H9 (cell line): ENCODE data around the gene ANKRD11. TPM values are rescaled to one million over a fixed set of nuclear protein-coding genes. Genes with fewer than 3 reads are reported as not detected.

Source experiments
- DNase-seq: peaks from one replicate; pipeline ENCODE4 v3.0.0-alpha.2; 2017
- H2AFZ ChIP-seq: one replicate; pipeline ENCODE4 v1.6.1; 2013; ENCODE audit warnings: mild to moderate bottlenecking, low read length, control low read depth, moderate library complexity
- H2AK5ac ChIP-seq: 2 replicates; pipeline ENCODE4 v1.6.1; 2013; ENCODE audit warnings: low read length, control low read depth, mixed read lengths; ENCODE audit not compliant: insufficient read length
- H2BK120ac ChIP-seq: one replicate; pipeline ENCODE4 v1.6.1; 2013; ENCODE audit warnings: low read depth, mild to moderate bottlenecking, low read length, control low read depth, inconsistent platforms; ENCODE audit not compliant: poor library complexity, severe bottlenecking
- H2BK12ac ChIP-seq: 2 replicates; pipeline ENCODE4 v1.6.1; 2013; ENCODE audit warnings: low read length, control low read depth, mixed read lengths, low read depth; ENCODE audit not compliant: insufficient read length
- H2BK15ac ChIP-seq: 2 replicates; pipeline ENCODE4 v1.6.1; 2013; ENCODE audit warnings: low read depth, low read length, control low read depth
- H2BK20ac ChIP-seq: one replicate; pipeline ENCODE4 v1.6.1; 2013; ENCODE audit warnings: low read depth, mild to moderate bottlenecking, low read length, control low read depth, inconsistent platforms; ENCODE audit not compliant: poor library complexity, severe bottlenecking
- H2BK5ac ChIP-seq: 2 replicates; pipeline ENCODE4 v1.6.1; 2013; ENCODE audit warnings: low read length, control low read depth, mixed read lengths; ENCODE audit not compliant: insufficient read length
- H3K14ac ChIP-seq: 2 replicates; pipeline ENCODE4 v1.6.1; 2013; ENCODE audit warnings: low read length, control low read depth; ENCODE audit not compliant: insufficient read depth
- H3K18ac ChIP-seq: 2 replicates; pipeline ENCODE4 v1.6.1; 2013; ENCODE audit warnings: low read depth, mild to moderate bottlenecking, mixed read lengths, low read length, control low read depth; ENCODE audit not compliant: insufficient read length
- H3K23ac ChIP-seq: 2 replicates; pipeline ENCODE4 v1.6.1; 2013; ENCODE audit warnings: low read length, control low read depth, mixed read lengths, low read depth; ENCODE audit not compliant: insufficient read length
- H3K23me2 ChIP-seq: 2 replicates; pipeline ENCODE4 v1.6.1; 2013; ENCODE audit warnings: low read depth, mild to moderate bottlenecking, mixed read lengths, low read length, control low read depth; ENCODE audit not compliant: insufficient read length, poor library complexity, severe bottlenecking
- H3K27ac ChIP-seq: 2 replicates; pipeline ENCODE4 v1.5.1; 2013; ENCODE audit warnings: low read length, control low read depth, mixed read lengths, low read depth; ENCODE audit not compliant: insufficient read length
- H3K27me3 ChIP-seq: 2 replicates; pipeline ENCODE4 v1.6.1; 2013; ENCODE audit warnings: low read length, control low read depth, inconsistent platforms; ENCODE audit not compliant: insufficient read depth
- H3K4ac ChIP-seq: 2 replicates; pipeline ENCODE4 v1.6.1; 2013; ENCODE audit warnings: low read depth, mild to moderate bottlenecking, control low read depth, inconsistent platforms, low read length, moderate library complexity
- H3K4me1 ChIP-seq: 2 replicates; pipeline ENCODE4 v1.6.1; 2013; ENCODE audit warnings: low read length, control low read depth, inconsistent platforms; ENCODE audit not compliant: insufficient read depth
- H3K4me2 ChIP-seq: 2 replicates; pipeline ENCODE4 v1.6.1; 2013; ENCODE audit warnings: low read length, control low read depth, mixed read lengths; ENCODE audit not compliant: insufficient read length, insufficient read depth
- H3K56ac ChIP-seq: 2 replicates; pipeline ENCODE4 v1.6.1; 2013; ENCODE audit warnings: low read depth, mild to moderate bottlenecking, mixed read lengths, low read length, control low read depth; ENCODE audit not compliant: insufficient read length
- H3K79me1 ChIP-seq: 2 replicates; pipeline ENCODE4 v1.6.1; 2013; ENCODE audit warnings: low read depth, mild to moderate bottlenecking, moderate library complexity, low read length, control low read depth, inconsistent platforms; ENCODE audit not compliant: insufficient read depth, poor library complexity, severe bottlenecking
- H3K79me2 ChIP-seq: 2 replicates; pipeline ENCODE4 v1.6.1; 2013; ENCODE audit warnings: low read length, control low read depth, inconsistent platforms; ENCODE audit not compliant: insufficient read depth
- H3K9ac ChIP-seq: 2 replicates; pipeline ENCODE4 v1.6.1; 2013; ENCODE audit warnings: low read length, control low read depth, mixed read lengths; ENCODE audit not compliant: insufficient read length; ENCODE audit errors: extremely low read depth
- H3K9me3 ChIP-seq: one replicate; pipeline ENCODE4 v1.6.1; 2013; ENCODE audit warnings: low read depth, low read length, inconsistent platforms; ENCODE audit not compliant: control insufficient read depth
- H3T11ph ChIP-seq: one replicate; pipeline ENCODE4 v1.6.1; 2013; ENCODE audit warnings: mild to moderate bottlenecking, low read length, control low read depth, inconsistent platforms
- H4K20me1 ChIP-seq: one replicate; pipeline ENCODE4 v1.6.1; 2013; ENCODE audit not compliant: control insufficient read depth, insufficient read length, insufficient read depth
- H4K5ac ChIP-seq: 2 replicates; pipeline ENCODE4 v1.6.1; 2013; ENCODE audit warnings: low read depth, mild to moderate bottlenecking, mixed read lengths, low read length, control low read depth; ENCODE audit not compliant: insufficient read length
- H4K8ac ChIP-seq: replicated peaks from 2 replicates; pipeline ENCODE4 v1.6.1; 2013; ENCODE audit warnings: low read length, control low read depth, mixed read lengths, low read depth; ENCODE audit not compliant: insufficient read length
- H4K91ac ChIP-seq: 2 replicates; pipeline ENCODE4 v1.6.1; 2013; ENCODE audit warnings: low read depth, mild to moderate bottlenecking, moderate library complexity, mixed read lengths, low read length, control low read depth; ENCODE audit not compliant: insufficient read length
- H3K27ac Mint-ChIP-seq, 3 experiments: 2 replicates in 2 of 3; 3 replicates in 1 of 3; pipeline ENCODE4 v1.8.0; 2020 to 2021; ENCODE audit warnings: mixed read lengths in 3 of 3, mild to moderate bottlenecking in 1 of 3, moderate library complexity in 1 of 3
- H3K27me3 Mint-ChIP-seq: 2 replicates; pipeline ENCODE4 v1.8.0; 2021; ENCODE audit warnings: low read depth, mild to moderate bottlenecking, moderate library complexity, mixed read lengths
- H3K36me3 Mint-ChIP-seq, 3 experiments: 2 replicates in 2 of 3; 3 replicates in 1 of 3; pipeline ENCODE4 v1.8.0; 2020 to 2021; ENCODE audit warnings: low read depth in 3 of 3, mixed read lengths in 3 of 3; ENCODE audit not compliant: insufficient read depth in 1 of 3
- H3K4me1 Mint-ChIP-seq, 2 experiments: 2 replicates each; pipeline ENCODE4 v1.8.0; 2020; ENCODE audit warnings: mixed read lengths in 2 of 2
- H3K4me3 Mint-ChIP-seq, 2 experiments: 2 replicates in 1 of 2; 3 replicates in 1 of 2; pipeline ENCODE4 v1.8.0; 2020 to 2021; ENCODE audit warnings: mild to moderate bottlenecking in 2 of 2, mixed read lengths in 2 of 2, moderate library complexity in 1 of 2
- H3K9me3 Mint-ChIP-seq, 2 experiments: 2 replicates in 1 of 2; 3 replicates in 1 of 2; pipeline ENCODE4 v1.8.0; 2020; ENCODE audit warnings: mild to moderate bottlenecking in 2 of 2, mixed read lengths in 2 of 2, moderate library complexity in 1 of 2
- CTCF ChIP-seq: fragments of 200-600 bp; sonication (generic); conservative IDR thresholded peaks from 3 replicates; pipeline ENCODE4 v1.8.0; 2021; ENCODE audit warnings: antibody characterized with exemption, mild to moderate bottlenecking
- WGBS: extraction: QIAGEN DNeasy Blood & Tissue Kit; methylation state at CpG from one replicate; pipeline ENCODE4 v1.1.7; 2013; ENCODE audit warnings: missing lambda C conversion rate, low lambda C conversion rate, mixed read lengths; ENCODE audit not compliant: insufficient read length; ENCODE audit errors: extremely low coverage; 5-methylcytosine and 5-hydroxymethylcytosine counted together
- total RNA-seq: library from RNA; stranded (reverse); gene quantifications from 2 replicates; pipeline ENCODE4 v1.2.1, GENCODE V29; 2021

ANKRD11 gene
- total RNA-seq, 1 experiment from 2014 or later, result 181 TPM

- Mint-ChIP-seq H3K27me3 (peaks cover 15% of the 10 kb centered on the region), H3K27ac (no peak overlapping the region; a peak in 1 of 7 replicates), H3K4me3 (no peak overlapping the region), H3K36me3 (peaks cover 0 to 7% (median 0%) of the 10 kb centered on the region in 3 experiments; a peak in 2 of 7 replicates), H3K9me3 (peaks cover 2 to 3% of the 10 kb centered on the region in 2 experiments; a peak in 2 of 5 replicates), H3K4me1 (peaks cover 0 to 3% of the 10 kb centered on the region in 2 experiments; a peak in 1 of 4 replicates)
- no peak overlapping the region for H2BK15ac ChIP-seq
- no peak overlapping the region for H3K27ac ChIP-seq
- H4K5ac ChIP-seq, result no peak overlapping the region
- no peaks in the 10 kb centered on the region for H3K23me2 ChIP-seq
- no peak overlapping the region for H2AFZ ChIP-seq
- DNase-seq, result no peak
- H4K8ac ChIP-seq, result no peak overlapping the region
- H3K9ac ChIP-seq, result no peak overlapping the region
- H3K4ac ChIP-seq, result no peak overlapping the region
- no peaks in the 10 kb centered on the region for H3K27me3 ChIP-seq
- H3K18ac ChIP-seq, result no peak overlapping the region
- H3K79me1 ChIP-seq, result no peaks in the 10 kb centered on the region
- no peak overlapping the region for H2BK20ac ChIP-seq
- H4K20me1 ChIP-seq, result no peaks in the 10 kb centered on the region
- H2AK5ac ChIP-seq, result no peak overlapping the region
- no CpG with 5 or more reads among the region's 10 CpGs for WGBS
- H2BK5ac ChIP-seq, result no peak overlapping the region
- no peaks in the 10 kb centered on the region for H3K4me1 ChIP-seq
- H3K9me3 ChIP-seq, result no peaks in the 10 kb centered on the region
- H3K79me2 ChIP-seq, result no peaks in the 10 kb centered on the region
- no peak for TF ChIP-seq CTCF
- H3K56ac ChIP-seq, result no peak overlapping the region
- H3K14ac ChIP-seq, result no peak overlapping the region
- no peak overlapping the region for H3K23ac ChIP-seq
- H3K4me2 ChIP-seq, result no peak overlapping the region
- no peak overlapping the region for H4K91ac ChIP-seq
- no peak overlapping the region for H2BK12ac ChIP-seq
- H3T11ph ChIP-seq, result no peak overlapping the region
- no peak overlapping the region for H2BK120ac ChIP-seq
Measured at GRCh38 chr16:89253548-89254287, 236.6 kb downstream of the ANKRD11 start.
